PC-3 (cell line): ENCODE results near the gene WDSUB1.

Experiments
- EZH2 ChIP-seq: fragments of 300-600 bp; sonication (generic); IDR thresholded peaks from one replicate; pipeline ENCODE4 v1.6.1; 2017; ENCODE audit warnings: antibody characterized with exemption, mild to moderate bottlenecking, low read length; ENCODE audit not compliant: unreplicated experiment
- EZH2phosphoT487 ChIP-seq: fragments of 300-600 bp; sonication (generic); IDR thresholded peaks from 2 replicates; pipeline ENCODE4 v1.6.1; 2018; ENCODE audit warnings: mild to moderate bottlenecking, antibody characterized with exemption, low read length, borderline replicate concordance
- TF ChIP-seq, protein P1 (sequence below): fragments of 300-600 bp; sonication (generic); conservative IDR thresholded peaks from 2 replicates; pipeline ENCODE4 v1.5.1; 2017; ENCODE audit warnings: antibody characterized with exemption, low read depth, mild to moderate bottlenecking, low read length

- TF ChIP-seq EZH2 (no peak), EZH2phosphoT487 (no peak)
- TF ChIP-seq, protein P1, sequence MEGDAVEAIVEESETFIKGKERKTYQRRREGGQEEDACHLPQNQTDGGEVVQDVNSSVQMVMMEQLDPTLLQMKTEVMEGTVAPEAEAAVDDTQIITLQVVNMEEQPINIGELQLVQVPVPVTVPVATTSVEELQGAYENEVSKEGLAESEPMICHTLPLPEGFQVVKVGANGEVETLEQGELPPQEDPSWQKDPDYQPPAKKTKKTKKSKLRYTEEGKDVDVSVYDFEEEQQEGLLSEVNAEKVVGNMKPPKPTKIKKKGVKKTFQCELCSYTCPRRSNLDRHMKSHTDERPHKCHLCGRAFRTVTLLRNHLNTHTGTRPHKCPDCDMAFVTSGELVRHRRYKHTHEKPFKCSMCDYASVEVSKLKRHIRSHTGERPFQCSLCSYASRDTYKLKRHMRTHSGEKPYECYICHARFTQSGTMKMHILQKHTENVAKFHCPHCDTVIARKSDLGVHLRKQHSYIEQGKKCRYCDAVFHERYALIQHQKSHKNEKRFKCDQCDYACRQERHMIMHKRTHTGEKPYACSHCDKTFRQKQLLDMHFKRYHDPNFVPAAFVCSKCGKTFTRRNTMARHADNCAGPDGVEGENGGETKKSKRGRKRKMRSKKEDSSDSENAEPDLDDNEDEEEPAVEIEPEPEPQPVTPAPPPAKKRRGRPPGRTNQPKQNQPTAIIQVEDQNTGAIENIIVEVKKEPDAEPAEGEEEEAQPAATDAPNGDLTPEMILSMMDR: no peak
Measured at GRCh38 chr2:159322419-159322818, 35.9 kb upstream of the WDSUB1 start.
